ENCODE measurements around the gene ATP6V0E2.

- TF ChIP-seq, protein P1, sequence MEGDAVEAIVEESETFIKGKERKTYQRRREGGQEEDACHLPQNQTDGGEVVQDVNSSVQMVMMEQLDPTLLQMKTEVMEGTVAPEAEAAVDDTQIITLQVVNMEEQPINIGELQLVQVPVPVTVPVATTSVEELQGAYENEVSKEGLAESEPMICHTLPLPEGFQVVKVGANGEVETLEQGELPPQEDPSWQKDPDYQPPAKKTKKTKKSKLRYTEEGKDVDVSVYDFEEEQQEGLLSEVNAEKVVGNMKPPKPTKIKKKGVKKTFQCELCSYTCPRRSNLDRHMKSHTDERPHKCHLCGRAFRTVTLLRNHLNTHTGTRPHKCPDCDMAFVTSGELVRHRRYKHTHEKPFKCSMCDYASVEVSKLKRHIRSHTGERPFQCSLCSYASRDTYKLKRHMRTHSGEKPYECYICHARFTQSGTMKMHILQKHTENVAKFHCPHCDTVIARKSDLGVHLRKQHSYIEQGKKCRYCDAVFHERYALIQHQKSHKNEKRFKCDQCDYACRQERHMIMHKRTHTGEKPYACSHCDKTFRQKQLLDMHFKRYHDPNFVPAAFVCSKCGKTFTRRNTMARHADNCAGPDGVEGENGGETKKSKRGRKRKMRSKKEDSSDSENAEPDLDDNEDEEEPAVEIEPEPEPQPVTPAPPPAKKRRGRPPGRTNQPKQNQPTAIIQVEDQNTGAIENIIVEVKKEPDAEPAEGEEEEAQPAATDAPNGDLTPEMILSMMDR (IDR thresholded peaks at IDR 0.05; ENCODE audit: low read depth, low read length): no peak
- TF ChIP-seq EZH2phosphoT487 (IDR thresholded peaks at IDR 0.05; ENCODE audit: low read depth): no peak
These were observed 10.8 kb downstream of the ATP6V0E2 start for GRCh38 chr7:149884541-149884940.
